ENCODE results near the gene ZNF280A.
"Not testable (repeated sequence)": the region's sequence is repeated elsewhere in the genome, so short reads cannot be mapped to it uniquely, and the experiment has no call there.

ZNF280A gene

DNA sequence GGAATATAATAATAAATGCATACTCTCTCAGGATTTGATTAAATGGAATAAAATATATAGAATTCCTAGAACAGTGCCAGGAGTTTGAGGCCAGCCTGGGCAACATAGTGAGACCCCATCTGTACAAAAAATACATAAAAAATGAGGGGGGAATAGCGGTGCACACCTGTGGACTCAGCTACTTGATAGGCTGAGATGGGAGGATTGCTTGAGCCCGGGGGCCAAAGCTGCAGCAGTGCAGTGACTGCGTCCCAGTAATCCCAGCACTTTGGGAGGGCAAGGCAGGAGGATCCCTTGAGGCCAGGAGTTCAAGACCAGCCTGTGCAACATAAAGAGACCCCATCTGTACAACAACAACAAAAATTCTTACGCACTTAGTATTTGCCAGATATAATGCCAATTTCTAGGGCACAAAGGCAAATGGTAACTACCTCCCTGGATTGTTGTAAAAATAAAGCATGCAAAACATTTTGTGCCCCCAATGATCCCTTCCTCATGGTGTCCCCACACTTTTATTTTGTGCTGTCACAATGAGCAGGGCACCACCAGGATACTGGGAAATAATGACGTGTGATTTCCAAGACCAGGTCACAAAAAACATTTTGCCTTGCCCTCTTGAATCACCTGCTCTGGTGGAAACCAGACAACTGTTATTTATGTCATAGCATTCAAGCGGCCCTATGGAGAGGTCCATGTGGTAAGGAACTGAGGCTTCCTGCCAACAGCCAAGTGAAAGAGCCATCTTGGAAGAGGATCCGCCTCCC is 18.3 kb upstream of the ZNF280A start:
- DNase-seq: no peak

DNA sequence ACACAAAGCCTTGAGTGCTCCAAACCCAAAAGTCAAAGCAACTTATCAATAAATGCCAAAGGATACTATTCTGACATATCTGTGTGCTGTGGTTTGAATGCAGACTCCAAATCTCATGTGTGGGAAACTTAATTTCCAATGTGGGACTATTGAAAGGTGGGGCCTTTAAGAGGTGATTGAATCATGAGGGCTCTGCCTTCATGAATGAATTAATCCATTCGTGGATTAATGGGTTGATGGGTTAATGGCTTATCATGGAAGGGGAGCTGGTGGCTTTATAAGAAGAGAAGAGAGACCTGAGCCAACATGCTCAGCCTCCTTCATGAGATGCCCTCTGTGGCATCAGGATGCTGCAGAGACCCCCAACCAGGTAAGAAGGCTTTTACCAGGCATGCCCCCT is 16.8 kb upstream of the ZNF280A start:
- DNase-seq: no peak

DNA sequence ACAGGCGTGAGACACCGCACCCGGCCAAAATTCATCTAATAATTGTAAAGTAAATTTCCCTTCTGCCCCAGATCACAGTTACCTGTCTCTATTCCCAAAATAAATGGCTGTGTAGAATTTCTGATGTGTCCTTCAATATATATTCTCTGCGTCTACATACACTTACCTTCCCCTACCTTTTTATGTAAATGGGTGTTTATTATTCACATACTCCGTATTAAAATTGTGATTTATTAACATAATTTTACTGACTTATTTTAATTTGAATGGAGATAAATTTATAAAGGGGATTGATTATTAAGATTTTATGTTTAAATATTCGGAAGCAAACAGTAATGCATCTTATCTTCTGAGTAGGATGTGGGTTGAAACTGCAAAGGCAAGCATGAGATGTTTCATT is 16.4 kb upstream of the ZNF280A start:
- DNase-seq: no peak

DNA sequence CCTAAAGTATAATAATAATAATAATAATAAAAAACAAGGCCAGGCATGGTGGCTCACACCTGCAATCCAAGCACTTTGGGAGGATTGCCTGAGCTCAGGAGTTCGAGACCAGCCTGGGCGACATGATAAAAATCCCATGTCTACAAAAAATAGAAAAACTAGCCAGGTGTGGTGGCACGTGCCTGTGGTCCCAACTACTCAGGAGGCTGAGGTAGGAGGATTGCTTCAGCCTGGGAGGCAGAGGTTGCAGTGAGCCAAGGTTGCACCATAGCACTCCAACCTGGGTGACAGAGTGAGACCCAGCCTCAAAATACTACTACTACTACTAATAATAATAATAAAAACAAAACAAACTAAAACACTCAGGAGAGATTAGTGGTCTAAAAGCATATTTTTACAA is 15.6 kb upstream of the ZNF280A start:
- DNase-seq: no peak

DNA sequence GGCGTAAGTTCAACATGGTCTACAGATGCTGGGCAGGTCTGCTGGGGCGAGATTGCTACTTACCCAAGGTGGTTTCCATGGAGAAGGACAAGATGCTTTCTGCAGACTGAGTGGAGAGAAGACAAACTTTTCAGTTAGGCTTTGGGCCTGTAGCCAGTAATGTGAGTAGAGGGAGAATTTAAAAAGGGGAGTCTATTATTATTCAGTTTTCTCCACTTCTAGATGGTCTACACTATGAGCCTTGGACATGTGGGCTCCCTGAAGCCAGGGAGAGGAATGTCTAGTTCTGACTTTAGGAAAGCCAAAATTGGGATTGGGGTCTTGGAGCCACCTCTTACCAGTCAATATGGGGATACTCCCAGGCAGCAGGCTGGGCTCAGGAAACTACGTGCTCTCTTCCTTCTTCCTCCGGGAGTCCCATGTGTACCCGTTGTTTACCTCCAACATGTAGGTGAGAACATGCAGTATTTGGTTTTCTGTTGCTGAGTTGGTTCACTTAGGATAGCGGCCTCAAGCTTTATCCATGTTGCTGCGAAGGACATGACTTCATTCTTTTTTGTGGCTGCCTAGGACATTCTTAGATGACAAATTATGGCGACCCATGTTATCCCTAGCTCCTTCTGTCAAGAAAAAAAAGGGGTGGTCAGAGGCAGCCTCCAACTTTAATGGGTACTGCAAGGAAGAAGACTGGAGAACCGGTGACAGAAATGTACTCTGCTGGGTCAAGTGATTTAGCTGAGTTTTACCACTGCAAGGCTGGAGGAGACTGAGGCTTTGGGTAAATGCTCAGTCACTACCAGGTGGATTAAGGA is 14.7 kb upstream of the ZNF280A start:
- DNase-seq: no peak

DNA sequence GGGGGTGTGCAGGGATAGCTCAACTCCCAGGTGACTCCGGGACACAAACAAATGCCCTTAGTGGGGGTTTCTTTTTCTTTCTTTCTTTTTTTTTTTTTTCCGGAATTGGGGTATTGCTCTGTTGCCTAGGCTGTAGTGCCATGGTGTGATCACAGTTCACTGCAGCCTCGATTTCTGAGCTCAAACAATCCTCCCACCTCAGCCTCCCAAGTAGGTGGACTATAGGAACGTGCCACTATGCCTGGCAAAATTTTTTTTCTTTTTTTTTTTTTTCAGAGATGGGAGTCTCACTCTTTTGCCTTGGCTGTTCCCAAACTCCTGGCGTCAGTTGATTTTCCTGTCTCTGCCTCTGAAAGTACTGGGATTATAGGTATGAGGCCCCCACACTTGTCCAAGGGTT is 13.8 kb upstream of the ZNF280A start:
- no peak for DNase-seq

DNA sequence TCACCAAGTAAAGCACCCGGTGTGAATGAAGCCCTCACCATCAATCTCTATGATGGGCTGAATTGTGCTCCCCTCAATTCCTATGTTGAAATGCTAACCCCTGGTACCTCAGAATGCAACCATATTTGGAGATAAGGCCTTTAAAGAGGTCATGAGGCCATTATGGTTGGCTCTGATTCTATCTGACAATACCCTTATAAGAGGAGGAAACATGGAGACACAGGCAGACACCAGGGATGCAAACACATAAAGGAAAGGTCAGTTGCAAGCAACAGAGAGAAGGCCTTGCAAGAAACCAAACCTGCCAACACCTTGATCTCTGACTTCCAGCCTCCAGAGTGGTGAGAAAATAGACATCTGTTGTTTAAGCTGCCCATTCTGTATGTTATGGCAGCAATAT is 13.3 kb upstream of the ZNF280A start:
- no peak for DNase-seq

DNA sequence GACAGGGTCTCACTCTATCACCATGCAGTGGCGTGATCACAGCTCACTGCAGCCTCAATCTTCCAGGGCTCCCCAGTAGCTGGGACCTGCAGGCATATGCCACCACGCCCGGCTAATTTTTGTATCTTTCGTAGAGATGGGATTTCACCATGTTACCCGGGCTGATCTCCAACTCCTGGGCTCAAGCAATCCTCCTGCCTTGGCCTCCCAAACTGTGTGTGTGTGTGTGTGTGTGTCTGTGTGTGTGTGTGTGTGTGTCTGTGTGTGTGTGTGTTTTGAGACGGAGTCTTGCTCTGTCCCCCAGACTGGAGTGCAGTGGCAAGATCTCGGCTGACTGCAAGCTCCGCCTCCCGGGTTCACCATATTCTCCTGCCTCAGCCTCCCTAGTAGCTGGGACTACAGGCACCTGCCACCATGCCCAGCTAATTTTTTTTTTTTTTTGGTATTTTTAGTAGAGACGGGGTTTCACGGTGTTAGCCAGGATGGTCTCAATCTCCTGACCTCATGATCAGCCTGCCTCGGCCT is 12.5 kb upstream of the ZNF280A start:
- DNase-seq: not testable (repeated sequence)

DNA sequence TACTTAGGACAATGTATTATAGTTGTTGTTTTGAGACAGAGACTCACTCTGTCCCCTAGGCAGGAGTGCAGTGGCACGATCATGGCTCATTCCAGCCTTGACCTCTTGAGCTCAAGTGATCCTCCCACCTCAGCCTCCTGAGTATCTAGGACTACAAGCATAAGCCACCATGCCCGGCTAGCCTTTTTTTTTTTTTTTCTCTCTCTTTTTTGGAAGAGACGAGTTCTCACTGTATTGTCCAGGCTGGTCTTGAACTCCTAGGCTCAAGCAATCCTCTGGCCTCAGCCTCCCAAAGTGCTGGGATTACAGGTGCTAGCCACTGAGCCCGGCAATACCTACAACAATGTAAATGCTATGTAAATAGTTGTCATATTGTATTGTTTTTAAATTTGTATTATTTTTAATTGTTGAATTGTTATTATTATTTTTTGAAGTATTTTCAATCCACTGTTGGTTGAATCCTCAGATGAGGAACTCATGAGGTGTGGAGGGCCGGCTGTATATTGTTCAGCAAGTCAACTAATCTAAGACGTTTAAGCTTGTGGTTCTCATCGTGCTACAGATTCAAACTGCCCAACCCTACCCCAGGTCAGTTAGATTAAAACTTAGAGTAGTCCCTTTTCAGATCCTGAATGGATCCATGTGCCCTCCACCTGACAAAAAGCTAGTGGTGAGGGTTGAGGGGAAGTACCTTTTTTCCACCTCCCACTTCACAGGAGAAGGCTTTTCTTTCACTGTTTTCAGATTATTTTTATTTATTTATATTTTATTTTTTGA is 11.9 kb upstream of the ZNF280A start:
- no peak for DNase-seq

DNA sequence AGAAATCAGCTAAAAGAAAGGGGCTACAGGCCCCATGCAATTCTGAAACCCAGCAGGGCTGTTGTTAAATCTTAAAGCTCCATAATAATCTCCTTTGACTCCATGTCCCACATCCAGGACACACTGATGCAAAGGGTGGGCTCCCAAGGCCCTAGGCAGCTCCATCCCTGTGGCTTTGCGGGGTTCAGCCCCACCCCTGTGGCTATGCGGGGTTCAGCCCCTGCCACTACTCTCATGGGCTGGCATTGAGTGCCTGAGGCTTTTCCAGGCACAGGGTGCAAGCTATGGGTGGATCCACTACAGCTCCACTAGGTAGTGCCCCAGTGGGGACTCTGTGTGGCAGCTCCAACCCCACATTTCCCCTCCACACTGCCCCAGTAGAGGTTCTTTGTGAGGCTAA is 8.7 kb upstream of the ZNF280A start:
- no peak for DNase-seq

DNA sequence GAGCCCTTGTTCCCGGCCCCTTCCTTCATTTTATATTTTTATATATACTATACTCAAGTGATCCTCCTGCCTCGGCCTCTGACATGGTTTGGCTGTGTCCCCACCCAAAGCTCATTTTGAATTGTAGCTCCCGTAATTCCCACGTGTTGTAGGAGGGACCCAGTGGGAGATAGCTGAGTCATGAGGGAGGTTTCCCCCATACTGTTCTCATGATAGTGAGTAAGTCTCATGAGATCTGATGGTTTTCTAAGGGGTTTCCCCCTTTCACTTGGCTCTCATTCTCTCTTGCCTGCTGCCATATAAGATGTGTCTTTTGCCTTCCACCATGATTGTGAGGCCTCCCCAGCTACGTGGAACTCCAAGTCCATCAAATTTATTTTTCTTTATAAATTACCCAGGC is 7.2 kb upstream of the ZNF280A start:
- DNase-seq: no peak

DNA sequence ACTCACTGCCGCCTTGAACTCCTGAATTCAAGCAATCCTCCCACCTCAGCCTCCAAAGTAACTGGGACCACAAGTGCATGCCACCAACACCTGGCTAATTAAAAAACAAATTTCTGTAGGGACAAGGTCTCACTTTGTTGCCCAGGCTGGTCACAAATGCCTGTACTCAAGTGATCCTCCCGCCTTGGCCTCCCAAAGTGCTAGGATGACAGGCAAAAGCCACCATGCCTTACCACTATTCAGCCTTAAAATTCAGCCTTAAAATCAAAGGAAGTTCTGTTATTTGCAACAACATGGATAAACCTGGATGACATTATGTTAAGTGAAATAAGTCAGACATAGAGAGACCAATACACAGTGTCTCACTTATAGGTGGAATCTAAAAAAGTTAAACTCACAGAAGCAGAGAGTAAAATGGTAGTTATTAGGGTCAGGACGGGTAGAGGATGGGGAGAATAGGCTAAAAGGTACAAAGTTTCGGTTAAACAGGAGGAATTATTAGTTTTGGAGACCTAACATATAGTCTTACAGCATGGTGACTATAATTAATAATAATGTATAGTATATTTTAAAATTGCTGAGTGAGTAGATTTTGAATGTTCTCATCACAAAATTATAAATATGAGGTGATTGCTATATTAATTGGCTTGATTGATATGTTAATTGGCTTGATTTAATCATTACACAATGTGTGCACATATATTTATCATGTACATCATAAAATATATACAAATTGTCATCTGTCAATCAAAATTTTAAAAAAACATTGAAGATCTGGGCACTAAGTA is 6.2 kb upstream of the ZNF280A start:
- no peak for DNase-seq

DNA sequence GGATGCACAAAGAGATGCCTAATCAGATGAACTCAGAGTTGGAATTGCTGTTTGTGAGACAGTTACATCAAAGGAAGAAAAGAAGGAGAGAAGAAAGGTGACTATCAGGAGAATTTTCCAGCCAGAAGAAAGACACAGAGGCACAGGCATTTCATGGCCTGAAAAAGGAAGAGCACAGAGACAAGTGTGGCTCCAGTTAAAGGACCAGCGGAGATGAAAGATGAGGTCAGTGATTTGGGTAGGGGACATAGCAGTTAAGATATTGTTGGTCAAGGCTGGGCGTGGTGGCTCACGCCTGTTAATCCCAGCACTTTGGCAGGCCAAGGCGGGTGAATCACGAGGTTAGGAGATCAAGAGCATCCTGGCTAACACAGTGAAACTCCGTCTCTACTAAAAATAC is 3.4 kb upstream of the ZNF280A start:
- no peak for DNase-seq

DNA sequence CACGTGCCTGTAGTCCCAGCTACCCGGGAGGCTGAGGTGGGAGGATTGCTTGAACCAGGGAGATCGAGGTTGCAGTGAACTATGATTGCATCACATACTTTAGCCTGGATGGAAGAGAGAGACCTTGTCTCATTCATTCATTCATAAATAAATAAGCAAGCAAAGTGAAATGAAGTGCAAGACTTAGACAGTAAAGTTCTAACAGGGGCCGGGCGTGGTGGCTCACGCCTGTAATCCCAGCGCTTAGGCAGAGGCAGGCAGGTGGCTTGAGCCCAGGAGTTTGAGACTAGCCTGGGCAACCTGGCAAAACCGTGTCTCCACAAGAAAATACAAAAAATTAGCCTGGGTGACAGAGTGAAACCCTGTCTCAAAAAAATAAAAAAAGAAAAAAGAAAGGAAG is 1.6 kb upstream of the ZNF280A start:
- DNase-seq: no peak

DNA sequence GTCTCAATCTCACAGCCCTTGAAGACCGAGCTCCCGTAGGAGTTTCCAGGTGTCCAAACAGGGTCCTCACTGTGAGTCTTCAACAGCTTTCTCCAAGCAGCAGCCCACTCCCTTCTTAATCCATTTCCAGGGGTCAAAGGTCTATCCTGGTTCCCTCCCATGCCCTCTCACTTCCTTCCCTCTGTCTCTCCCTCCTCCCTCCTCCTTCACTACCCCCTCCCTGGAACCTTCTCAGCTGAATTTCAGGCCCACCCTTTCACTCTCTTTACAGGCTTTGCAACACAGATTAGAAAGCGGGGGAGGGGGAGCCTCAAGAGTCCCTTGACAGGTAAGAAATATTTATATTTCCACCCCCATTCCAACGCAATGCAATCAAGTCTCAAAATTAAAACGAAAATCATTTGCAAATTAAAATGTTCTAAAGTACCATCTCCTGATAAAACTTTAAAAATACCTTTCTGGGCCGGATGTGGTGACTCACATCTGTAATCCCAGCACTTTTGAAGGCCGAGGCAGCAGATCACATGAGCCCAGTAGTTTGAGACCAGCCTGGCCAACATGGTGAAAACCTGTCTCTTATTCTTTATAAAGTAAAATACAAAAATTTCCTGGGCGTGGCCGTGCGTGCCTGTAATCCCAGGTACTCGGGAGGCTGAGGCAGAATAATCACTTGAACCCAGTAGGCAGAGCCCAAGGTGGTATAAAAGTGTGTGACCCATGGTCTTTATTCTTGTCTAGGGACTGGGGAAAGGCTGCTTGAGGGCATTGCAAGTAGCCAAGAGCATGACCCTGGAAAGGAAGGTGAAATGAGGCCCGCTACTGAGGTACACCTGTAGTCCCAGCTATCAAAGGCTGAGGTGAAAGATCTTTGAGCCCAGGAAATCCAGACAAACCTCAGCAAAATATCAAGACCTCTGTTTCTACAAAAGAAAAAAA is 865 bp upstream of the ZNF280A start:
- no peak for DNase-seq

DNA sequence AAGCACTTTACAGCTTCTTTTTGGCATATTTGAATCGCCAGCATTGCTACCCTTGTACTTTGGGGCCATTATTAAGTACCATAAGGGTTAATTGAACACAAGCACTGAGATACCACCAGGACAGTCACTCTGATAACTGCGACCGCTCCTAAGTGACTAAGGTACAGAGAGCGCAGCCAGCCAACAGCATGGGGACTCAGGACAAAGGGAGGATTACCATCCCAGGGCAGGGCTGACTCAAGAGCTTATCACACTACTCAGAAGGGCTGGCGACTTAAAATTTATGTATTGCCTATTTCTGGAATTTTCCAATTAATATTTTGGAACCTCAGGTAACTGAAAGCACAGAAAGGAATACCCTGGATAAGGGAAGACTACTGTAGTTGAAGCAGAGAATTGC is 479 bp downstream of the ZNF280A start:
- no peak for DNase-seq

DNA sequence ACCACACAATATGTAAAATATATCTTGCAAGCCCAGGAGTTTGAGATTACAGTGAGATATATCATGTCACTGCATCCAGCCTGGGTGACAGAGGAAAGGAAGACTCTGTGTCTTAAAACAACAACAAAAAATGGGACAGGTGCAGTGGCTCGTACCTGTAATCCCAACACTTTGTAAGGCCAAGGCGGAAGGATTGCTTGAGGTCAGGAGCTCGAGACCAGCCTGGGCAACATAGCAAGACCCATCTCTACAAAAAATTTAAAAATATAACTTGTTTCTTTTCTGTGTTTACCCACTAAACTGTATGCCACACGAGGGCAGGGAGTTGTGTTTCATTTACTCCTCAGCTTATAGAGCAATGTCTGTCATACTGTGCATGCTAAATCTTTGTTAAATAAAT is 3.1 kb downstream of the ZNF280A start:
- no peak for DNase-seq

DNA sequence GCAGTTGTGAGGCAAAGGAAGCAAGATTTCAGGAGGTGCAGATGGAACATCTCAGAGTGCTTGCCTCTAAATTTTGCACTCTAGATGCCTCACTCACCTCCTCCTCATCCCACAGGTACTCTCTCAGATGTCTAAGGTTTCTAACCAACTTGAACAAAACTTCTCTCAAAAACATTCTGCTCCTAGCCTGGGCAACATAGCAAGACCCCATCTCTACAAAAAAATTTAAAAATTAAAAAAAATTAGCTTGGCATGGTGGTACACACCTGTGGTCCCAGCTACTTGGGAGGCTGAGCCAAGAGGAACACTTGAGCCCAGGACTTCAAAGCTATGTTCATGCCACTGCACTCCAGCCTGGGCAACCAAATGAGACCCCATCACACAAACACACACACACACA is 4.2 kb downstream of the ZNF280A start:
- no peak for DNase-seq

DNA sequence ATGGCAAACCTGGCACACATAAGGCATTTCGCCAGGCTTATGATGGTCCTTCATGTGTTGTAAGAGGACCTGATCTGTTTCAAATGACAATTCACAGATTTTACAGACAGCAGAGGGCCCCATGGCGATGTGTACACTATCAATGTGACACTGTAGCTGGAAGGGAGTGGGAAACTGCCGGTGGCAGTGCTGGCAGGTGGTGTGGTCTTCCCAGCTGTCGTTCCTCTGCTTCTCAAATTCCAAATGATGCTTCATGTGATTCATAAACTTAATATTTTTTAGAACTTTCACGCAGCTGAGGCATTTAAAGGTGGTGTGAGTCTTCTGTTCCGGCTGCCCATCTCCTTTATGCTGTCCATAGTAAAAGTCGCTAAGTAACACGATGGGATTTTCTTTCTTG is 5.6 kb downstream of the ZNF280A start:
- not testable (repeated sequence) for DNase-seq

DNA sequence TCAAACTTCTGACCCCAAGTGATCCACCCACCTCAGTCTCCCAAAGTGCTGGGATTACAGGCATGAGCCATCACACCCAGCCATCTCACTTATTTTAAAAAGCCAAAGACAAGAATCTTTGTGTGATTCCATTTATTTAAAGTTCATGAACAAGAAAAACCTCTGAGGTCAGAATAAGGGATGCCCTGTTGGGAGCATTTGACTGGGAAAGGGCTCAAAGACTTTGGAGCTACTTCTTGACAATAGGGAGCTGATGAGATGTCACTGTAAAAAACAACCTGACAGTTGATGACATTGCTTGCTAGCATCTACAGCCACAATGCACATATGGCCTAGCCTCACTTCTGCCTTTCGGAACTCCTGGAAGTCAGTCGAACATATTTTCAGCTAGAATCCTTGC is 6.5 kb downstream of the ZNF280A start:
- no peak for DNase-seq

DNA sequence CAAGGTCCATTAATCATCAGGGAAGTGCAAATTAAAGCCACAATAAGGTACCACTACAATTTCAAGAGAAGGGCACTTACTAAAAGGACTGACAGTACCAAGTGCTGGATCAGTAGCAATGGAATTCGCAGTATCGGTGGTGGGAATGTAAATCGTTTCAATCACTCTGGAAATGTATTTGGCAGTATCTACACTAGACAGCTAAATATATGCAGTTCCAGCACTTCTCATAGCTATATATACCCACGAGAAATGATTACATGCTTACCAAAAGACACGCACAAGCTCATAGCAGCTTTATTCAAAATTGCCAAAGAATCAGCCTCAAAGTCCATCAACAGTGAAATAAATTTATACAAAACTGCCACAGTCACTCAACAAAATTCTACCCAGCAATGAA is 7.1 kb downstream of the ZNF280A start:
- DNase-seq: no peak

DNA sequence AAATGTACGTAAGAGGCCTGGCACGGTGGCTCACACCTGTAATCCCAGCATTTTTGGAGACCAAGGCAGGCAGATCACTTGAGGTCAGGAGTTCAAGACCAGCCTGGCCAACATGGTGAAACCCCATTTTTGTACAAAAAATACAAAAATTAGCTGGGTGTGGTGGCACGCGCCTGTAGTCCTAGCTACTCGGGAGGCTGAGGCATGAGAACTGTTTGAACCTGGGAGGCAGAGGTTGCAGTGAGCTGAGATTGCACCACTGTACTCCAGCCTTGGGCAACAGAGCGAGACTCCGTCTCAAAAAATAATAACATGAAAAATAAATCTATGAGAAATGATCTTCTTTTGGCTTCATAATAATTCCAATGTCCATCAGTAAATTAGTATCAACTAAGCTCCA is 9.2 kb downstream of the ZNF280A start:
- DNase-seq: not testable (repeated sequence)

Data from activated CD4-positive, alpha-beta T cell treated with anti-CD3 and anti-CD28 coated beads for 48 hours (primary cell).